ENCODE measurements around the gene SLC23A1.

Gene SLC23A1

DNA sequence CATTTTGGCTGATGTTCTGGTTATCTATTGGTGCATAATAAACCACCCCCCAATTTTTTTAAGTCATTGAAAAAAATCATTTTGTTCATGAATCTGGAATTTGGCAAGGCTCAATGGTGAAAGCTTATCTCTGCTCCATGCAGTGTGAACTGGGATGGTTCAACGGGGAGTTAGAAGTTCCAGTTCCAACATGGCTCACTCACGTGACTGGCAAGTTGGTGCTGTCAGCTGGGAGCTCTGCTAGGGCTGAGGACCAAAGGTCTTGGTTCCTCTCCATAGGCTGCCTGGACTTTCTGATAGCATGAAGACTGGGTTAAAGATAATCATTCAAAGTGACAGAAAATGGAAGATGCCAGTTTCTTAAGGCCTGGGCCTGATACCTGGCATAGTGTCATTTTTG, 23.9 kb upstream of the SLC23A1 start:
- no peak for DNase-seq

- no peak for DNase-seq
Measured at GRCh38 chr5:139404484-139404840, 21.4 kb upstream of the SLC23A1 start.

GRCh38 chr5:139403787-139404483, 20.8 kb upstream of the SLC23A1 start, which contains the start of gene SPATA24:
TSS of gene SPATA24 (minus strand) at chr5:139404089. CDS start at chr5:139404060, 29 bp downstream.
- peak; percentile 97 for DNase-seq

DNA sequence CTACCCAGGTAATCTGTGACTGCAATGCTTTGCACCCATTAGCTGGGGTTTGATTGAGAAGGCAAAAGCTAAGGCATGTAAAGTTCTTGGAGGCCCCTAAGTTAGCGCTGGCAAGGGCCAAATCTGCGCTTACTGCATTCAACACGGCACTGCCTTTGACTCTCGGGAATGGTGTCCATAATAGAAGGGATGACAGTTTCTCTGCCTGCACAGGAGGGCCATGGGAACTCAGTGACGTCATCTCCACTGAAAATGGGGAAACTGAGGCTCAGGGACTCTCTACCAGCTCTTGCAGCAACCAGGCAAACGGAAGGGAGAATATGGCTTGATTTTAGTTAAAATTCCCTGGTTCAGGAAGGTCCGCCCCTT, 20.3 kb upstream of the SLC23A1 start:
- DNase-seq: no peak

GRCh38 chr5:139402561-139403158, 19.6 kb upstream of the SLC23A1 start:
- peak; percentile 72 to 80 for DNase-seq

- DNase-seq: no peak
Measured at GRCh38 chr5:139401546-139401945, 18.4 kb upstream of the SLC23A1 start.

DNA sequence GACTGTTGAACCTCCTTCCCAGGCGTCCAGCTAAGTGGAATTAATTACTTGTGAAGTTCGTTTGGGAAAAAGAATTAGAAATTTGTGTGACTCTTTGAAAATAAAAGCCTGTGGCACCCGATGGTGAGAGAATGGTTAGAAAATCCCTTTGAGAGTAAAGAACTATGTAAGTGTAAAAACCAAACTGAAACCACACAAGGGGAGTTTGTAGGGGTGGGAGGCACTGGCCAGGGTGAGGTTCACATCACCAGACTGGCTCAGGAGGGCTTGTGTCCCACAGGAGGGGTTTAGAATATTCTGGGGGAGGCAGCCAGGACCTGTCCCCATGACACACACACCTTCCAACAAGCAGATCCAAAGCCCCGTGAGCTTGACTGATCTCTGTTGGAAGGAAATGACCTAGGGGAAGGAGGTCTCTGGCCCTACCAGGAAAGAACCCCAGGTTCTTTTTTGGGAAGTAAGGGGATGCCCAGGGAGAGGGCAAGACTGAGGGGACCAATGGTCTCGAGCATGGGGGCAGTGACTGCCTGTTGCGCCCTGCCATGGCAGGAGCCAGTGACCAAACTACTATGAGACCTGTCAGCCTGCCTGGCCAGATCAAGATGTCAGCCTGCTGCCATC, 16.5 kb upstream of the SLC23A1 start:
- DNase-seq: no peak

DNA sequence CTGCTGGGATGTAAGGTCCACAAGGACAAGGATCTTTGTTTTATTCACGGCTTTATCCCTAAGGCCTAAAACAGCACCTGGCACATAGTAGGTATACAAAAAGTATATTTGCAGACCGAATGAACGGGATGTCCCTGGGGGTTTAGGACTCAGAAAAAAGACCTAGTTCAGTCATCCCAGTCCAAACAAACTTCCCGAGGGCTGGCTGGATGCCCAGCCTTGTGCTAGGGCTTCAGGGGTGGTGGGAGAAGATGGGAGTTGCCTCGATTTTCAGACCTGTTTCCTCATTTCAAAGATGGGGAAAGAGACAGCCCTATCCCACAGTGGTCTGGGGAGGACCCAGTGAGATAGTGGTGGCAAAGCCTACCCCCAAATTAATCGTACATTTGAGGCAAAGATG, 14.8 kb upstream of the SLC23A1 start:
- no peak for DNase-seq

GRCh38 chr5:139396691-139397090, 13.6 kb upstream of the SLC23A1 start:
- DNase-seq: no peak

DNA sequence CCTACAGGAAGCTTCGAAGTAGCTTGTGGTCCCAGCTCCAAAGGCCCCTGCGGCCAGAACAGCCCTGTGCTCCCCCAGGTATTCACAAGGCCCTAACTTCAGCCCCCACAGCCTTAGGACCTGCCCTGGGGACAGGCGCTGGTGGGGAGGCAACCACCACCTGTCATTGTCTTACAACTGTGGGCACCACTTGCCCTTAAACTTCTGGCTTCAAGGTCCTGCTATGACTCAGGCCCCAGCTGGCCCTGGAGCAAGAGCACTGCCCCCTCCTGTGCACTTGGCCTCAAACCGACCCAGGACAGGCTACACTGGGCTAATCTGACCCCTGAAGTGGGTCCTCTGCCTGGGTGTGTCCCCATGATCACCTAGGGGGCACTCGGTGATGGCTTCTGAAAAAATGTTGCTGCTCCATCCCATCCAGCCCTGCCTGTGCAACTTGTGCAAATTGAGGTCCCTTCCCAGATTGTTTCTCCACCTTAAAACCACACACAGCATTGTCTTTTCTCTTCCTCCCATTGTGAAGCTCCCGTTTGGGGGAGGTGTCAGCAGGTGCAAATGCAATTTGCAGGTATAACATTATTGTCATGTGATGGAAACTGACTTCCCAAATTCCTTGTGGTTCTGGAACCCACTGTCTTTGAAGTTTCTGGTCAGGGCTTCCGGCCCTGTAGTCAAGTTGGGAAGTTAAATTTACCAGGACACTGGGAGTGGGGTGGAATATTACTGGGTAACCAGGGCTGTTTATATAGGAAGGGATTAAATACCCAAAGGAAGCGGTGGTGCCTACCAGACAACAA, 12.9 kb upstream of the SLC23A1 start:
- no peak for DNase-seq

- no peak for DNase-seq
Measured at GRCh38 chr5:139394654-139395566, 11.8 kb upstream of the SLC23A1 start, which contains the start of gene PROB1. TSS of gene PROB1 (minus strand) at chr5:139395104. CDS start at chr5:139395081, 23 bp downstream.

- peak in 1 of 2 experiments; percentile 30 for DNase-seq
Measured at GRCh38 chr5:139394123-139394653, 11.1 kb upstream of the SLC23A1 start.

- no peak for DNase-seq
Measured at GRCh38 chr5:139393497-139394122, 10.5 kb upstream of the SLC23A1 start.

DNA sequence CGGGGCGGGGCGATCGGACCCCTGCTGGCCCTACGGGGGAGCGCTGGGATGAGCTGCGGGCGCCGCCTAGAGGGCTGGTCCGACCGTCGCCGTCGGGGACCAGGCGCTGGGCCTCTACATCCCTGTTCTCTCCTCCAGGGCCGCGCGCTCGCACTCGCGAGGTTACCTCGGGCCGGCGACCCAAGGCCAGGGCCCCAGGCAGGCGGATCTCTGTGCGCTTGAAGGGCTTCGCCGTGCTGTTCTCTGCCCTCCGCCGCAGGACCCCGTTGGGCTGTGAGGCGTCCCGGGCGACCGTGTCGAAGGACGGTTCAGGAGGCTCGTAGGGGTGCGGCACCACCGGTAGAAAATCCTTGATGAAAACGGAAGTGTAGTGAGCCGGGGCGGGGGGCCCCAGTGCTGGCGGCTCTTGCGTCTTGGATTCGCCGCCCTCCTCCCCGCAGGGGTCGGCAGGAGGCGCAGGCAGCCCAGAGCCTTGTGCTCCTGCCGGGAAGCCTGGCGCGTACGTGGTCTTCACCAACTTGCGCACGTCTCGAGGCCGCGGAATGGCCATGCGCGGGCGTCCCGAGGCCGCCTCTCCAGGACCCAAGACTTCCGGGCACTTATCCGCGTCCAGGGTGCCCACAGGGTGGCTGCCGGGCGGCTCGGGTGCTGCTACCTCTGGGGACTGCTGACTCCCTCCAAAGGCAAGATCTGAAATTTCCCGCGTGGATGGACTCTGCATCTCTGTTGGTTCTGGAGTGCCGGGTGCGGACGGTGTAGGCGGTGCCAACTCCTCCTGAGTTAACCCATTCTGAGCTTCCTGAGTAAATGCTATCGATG, 9.8 kb upstream of the SLC23A1 start:
- DNase-seq: peak; percentile 84 to 86

DNA sequence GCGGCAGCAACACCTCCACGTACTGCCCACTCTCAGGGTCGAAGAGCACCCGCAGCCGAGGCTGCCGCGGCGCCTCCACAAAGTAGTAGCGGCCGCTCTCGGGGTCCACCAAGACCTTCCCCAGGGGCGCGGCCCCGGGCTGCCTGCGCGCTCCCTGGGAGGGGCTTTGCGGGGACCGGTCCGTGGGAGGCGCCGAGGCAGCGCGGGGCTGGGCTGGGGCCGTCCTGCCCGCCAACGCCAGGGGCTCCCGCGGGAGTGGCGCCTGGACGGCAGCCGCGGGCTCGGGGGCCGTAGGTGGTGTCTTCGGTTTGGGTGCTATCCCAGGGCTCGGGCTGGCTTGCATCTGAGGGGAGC, 9.2 kb upstream of the SLC23A1 start:
- peak in 1 of 2 experiments; percentile 55 for DNase-seq

- peak; percentile 41 to 55 for DNase-seq
Measured at GRCh38 chr5:139391570-139392323, 8.7 kb upstream of the SLC23A1 start.

- DNase-seq: no peak
Measured at GRCh38 chr5:139390639-139391569, 7.8 kb upstream of the SLC23A1 start.

All from Kasumi-1 (cell line).